Lung microvascular endothelial cell (primary cell): ENCODE results near the gene YTHDC2. TPM values are rescaled to one million over a fixed set of nuclear protein-coding genes. Genes with fewer than 3 reads are reported as not detected.
"Not testable (repeated sequence)": the region's sequence is repeated elsewhere in the genome, so short reads cannot be mapped to it uniquely, and the experiment has no call there.

Experiments
- DNase-seq, 2 donors: peaks; one replicate each; pipeline versions ENCODE4 v3.0.0 to v3.0.0-alpha.2; 2010; ENCODE audit warnings: low read depth in 2 of 2
- total RNA-seq: library from RNA; depleted of rRNA; stranded (reverse); fragments of >200 nt; gene quantifications from 2 replicates; pipeline ENCODE4 v1.2.1, GENCODE V29; 2014

YTHDC2 gene
- total RNA-seq, 1 donor from 2014 or later: 37.1 TPM

DNA sequence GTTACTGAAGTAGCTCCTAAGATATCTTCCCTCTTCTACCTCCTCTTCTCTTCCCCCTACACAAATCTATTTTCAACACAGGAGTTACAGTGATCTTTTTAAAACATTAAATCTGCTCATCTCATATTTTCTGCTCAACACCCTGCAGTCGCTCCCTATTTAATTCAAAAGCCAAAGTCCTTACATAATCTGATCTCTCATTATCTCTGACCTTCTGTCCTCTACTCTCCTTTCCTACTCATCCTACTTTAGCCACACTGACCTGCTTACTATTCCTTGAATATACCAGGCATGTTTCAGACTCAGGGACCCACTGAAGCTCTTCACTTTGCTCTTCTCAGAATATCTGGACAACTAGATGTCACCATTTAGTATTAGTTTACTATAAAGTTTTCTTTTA lies 87.9 kb downstream of the YTHDC2 start:
- DNase-seq: no peak

GRCh38 chr5:113603246-113603645 lies 89.8 kb downstream of the YTHDC2 start:
- not testable (repeated sequence) for DNase-seq

DNA sequence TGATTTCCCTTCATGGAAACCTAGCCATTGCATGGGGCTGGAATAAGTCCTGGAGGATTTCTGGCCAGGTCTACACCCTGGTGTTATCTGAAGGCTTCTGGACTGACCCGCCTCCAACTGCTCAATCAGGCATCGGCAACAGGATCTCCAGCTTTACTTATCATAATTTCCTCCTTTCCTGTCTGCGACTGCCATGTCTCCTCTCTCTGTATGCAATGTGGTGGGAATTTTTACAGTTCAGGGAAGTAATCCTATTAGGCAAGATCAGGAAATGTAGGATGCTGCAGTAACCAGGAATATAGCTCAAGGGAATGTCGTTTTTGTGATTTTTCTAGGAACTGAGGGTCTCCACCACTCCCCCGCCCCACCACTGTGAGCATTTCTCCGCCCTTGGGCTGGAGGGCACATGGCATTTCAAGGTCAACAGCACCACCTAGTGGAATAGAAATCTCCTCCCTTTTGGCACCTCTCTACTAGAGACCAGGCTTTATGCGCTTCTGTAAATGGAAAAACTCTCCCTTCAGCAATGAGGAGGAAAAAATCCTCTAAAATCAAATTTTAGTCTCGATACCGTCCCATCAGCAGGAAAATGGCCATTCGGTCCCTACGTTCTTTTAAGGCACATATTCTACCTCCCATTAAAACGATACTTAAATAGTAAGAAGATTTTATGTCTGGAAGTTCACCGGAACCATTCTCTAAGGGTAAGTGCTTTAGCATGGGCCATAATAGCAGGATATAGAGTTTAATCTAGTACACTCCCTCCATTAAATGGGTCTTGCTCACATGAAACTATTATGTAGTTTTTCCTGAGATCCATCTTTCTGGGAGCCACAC lies 93.0 kb downstream of the YTHDC2 start:
- DNase-seq: peak; percentile 74 to 77

DNA sequence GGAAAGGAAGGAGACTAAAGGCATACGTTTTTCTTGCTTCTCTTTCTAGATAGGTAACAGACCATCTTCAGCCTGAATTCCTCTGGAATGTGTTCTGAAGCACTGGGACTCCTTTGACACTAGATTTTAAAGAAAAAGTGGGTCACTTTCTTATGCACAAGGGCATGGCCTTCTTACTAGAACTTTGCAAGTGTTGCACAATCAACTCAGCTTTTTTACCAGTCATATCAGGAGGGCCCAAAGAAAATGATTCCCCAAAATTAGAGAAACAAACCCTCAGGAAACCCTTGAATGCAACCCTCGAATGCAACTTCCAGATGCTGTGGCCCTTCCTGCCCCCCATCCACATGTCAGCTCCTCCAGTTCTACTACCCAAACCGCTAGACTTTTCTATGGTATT lies 93.9 kb downstream of the YTHDC2 start:
- no peak for DNase-seq

GRCh38 chr5:113608113-113608596 lies 94.7 kb downstream of the YTHDC2 start:
- DNase-seq: peak in 1 of 2 donors; percentile 10

DNA sequence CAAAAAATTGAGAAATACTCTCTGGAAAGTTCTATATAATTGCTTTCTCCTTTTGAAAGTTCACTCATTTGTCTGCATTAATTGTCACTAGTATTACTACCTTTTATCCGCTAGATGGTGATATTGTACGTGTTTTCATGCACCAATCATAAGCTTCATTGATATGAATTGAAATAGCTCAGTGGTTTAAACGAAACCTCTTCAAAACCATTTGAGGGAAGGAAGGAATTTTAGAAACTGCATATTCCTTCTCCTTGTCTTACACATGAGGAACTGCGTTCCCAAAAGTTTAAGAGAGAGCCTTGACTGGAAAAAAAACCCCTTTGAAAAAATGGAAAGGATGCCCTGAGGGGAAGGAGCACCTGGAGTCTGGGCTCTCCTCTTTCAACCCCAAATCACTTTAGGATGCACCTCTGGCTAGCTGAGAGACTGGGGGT lies 98.6 kb downstream of the YTHDC2 start:
- peak; percentile 52 to 60 for DNase-seq

DNA sequence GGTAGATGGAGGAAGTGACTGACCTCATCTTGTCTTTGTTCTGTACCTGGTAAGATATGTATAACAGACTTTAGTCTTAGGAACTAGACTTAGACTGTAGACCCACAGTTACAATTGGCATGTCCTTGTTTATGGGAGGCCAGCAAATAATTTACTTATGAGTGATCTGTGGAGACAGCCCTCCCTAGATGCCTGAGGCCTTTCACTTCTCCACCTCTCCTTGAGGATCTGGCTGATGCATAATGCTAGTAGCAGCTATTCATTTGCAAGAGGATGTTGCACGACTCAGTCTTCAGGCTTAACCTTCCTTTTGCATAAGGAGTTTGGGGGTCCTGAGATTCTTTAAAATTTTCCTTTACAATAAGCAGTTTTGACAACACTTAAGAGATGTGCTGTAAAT lies 100.7 kb downstream of the YTHDC2 start:
- DNase-seq: no peak

GRCh38 chr5:113615708-113616107 lies 102.2 kb downstream of the YTHDC2 start:
- peak; percentile 51 to 71 for DNase-seq

- no peak for DNase-seq
Observed at GRCh38 chr5:113617191-113617796, 103.8 kb downstream of the YTHDC2 start.

- DNase-seq: no peak
Observed at GRCh38 chr5:113632996-113633395, 119.5 kb downstream of the YTHDC2 start.

DNA sequence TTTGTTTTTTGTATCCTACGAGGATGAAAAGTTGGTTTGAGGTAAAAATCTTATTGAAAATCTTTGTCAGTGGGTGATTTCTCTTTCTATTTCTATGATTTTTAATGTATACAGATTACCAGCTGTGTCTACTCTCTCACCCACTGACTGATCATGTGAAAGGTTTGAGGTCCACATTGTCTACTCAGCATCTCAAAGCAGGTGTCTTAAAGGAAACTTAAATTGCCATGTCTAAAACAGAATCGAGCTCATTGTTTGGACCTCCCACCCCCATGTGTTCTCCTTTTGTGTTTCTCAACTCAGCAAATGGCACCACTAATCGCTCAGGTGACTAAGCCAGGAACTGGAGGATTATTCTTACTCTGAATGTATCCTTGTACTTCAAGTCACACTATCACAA lies 121.5 kb downstream of the YTHDC2 start:
- DNase-seq: no peak

- DNase-seq: no peak
Observed at GRCh38 chr5:113641715-113642114, 128.2 kb downstream of the YTHDC2 start.

Other genes starting within 250 kb of the YTHDC2 start
- not detected in 2 replicates for gene TSSK1B, start 78.7 kb upstream of the YTHDC2 start, total RNA-seq
- 14.6 and 16.9 TPM in 2 replicates for gene MCC, start 25.2 kb upstream of the YTHDC2 start, total RNA-seq